Right lobe of liver (tissue), 6 donors: Measurements from ENCODE around the gene ZNF765. TPM values are rescaled to one million over a fixed set of nuclear protein-coding genes. Genes with fewer than 3 reads are reported as not detected.
"Not testable (repeated sequence)": the region's sequence is repeated elsewhere in the genome, so short reads cannot be mapped to it uniquely, and the experiment has no call there.

Experiments
- ATAC-seq, 4 donors: fragments of 200-7000 bp; cut with Tn5 transposase; one replicate each; pipeline ENCODE4 v1.9.1; 2020; ENCODE audit warnings: mild to moderate bottlenecking in 4 of 4, moderate library complexity in 4 of 4
- DNase-seq, 3 donors: peaks; one replicate each; pipeline ENCODE4 v3.0.0-alpha.2; 2020
- H3K27ac ChIP-seq, 3 donors: fragments of 200-600 bp; one replicate each; pipeline ENCODE4 v1.8.0; 2022
- H3K27me3 ChIP-seq, 2 donors: fragments of 200-600 bp; one replicate each; pipeline ENCODE4 v1.8.0; 2022
- H3K36me3 ChIP-seq, 4 donors: fragments of 200-600 bp; sonication (generic) in 1 of 4; one replicate each; pipeline versions ENCODE4 v1.5.1 to v1.8.0; 2017 to 2022; ENCODE audit warnings: control low read depth in 1 of 4
- H3K4me1 ChIP-seq, 4 donors: fragments of 200-600 bp; sonication (generic) in 1 of 4; one replicate each; pipeline versions ENCODE4 v1.5.1 to v1.8.0; 2017 to 2022; ENCODE audit warnings: control low read depth in 1 of 4
- H3K4me3 ChIP-seq, 3 donors: fragments of 200-600 bp; one replicate each; pipeline ENCODE4 v1.8.0; 2022
- H3K9me3 ChIP-seq, 4 donors: fragments of 200-600 bp; sonication (generic) in 1 of 4; one replicate each; pipeline versions ENCODE4 v1.5.1 to v1.8.0; 2017 to 2022; ENCODE audit warnings: control low read depth in 1 of 4
- CTCF ChIP-seq, 4 donors: fragments of 200-600 bp in 3 of 4; fragments of 450-650 bp in 1 of 4; IDR thresholded peaks; one replicate each; pipeline versions ENCODE4 v1.5.1 to v1.8.0; 2016 to 2022; ENCODE audit warnings: antibody characterized with exemption in 4 of 4, mild to moderate bottlenecking in 2 of 4
- POLR2A ChIP-seq: fragments of 450-650 bp; IDR thresholded peaks from one replicate; pipeline ENCODE4 v1.6.1; 2017; ENCODE audit warnings: antibody characterized with exemption, mild to moderate bottlenecking
- WGBS: methylation state at CpG from one replicate; pipeline ENCODE4 v1.1.6; 2018; ENCODE audit warnings: low coverage, low lambda C conversion rate; ENCODE audit not compliant: insufficient coverage; ENCODE audit errors: missing lambda C conversion rate; 5-methylcytosine and 5-hydroxymethylcytosine counted together
- intact Hi-C, 2 donors: fragments of 100-400 bp; cut with DNase I; formaldehyde crosslinking; loops; one replicate each; pipeline versions ENCODE4 v1.11.2 to v1.14.1; 2022
- total RNA-seq, 6 experiments: library from RNA; depleted of rRNA in 2 of 6; stranded (reverse); fragments of >200 nt in 2 of 6; fragmentation: NEBNext Ultra II Directional in 3 of 6; extraction: Animal tissue kit (Norgen Biotek cat#: 25700) in 3 of 6; gene quantifications; one replicate each; pipeline versions ENCODE4 v1.1.0 to v1.2.4, GENCODE V29; 2016 to 2023
- donor health status: DM: no; HTN: yes; CAD: no.
- donor health status: DM: no; HTN: no; CAD: no.
- donor health status: DM: no; HTN: no; CAD: no.
- donor health status: DM: no; HTN: yes; CAD: no.
- donor health status: DM: no; HTN: yes; CAD: no.

Gene ZNF765
- total RNA-seq, 6 experiments from 2014 or later: 2.2 to 7.7 (median 3.8) TPM

DNA sequence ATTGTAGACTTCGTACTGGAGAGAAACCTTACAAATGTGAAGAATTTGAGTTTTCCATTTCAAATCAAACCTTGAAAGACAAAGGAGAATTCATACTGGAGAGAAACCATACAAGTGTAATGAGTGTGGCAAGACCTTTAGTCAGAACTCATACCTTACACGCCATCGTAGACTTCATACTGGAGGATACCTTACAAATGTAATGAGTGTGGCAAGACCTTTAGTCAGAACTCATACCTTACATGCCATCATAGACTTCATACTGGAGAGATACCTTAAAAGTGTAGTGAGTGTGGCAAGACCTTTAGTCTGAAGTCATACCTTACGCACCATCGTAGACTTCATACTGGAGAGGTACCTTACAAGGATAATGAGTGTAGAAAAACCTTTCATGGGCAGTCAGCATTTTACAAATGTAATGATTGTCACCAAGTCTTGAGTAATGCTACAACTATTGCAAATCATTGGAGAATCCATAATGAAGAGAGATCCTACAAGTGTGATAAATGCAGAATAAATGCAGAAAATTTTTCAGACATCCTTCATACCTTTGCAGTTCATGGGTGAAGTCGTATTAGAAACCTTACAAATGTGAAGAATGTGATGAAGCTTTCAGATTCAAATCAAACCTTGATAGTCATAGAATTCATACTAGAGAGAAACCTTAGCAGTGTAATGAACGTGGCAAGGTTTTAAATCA, 14.7 kb downstream of the ZNF765 start:
- intact Hi-C loops: no loop called here
- Histone ChIP-seq H3K36me3 (peaks cover 0 to 21% (median 10%) of the 10 kb centered on the region in 4 donors), H3K27me3 (no peaks in the 10 kb centered on the region), H3K4me1 (no peaks in the 10 kb centered on the region), H3K27ac (no peak overlapping the region), H3K9me3 (peaks cover 0 to 49% (median 22%) of the 10 kb centered on the region in 4 donors), H3K4me3 (no peak overlapping the region)
- ATAC-seq (no peak), DNase-seq (no peak)
- TF ChIP-seq CTCF (IDR thresholded peaks at IDR 0.05) (no peak), POLR2A (no peak)
- WGBS: 82% methylated on average over 7 of the region's 7 CpGs

DNA sequence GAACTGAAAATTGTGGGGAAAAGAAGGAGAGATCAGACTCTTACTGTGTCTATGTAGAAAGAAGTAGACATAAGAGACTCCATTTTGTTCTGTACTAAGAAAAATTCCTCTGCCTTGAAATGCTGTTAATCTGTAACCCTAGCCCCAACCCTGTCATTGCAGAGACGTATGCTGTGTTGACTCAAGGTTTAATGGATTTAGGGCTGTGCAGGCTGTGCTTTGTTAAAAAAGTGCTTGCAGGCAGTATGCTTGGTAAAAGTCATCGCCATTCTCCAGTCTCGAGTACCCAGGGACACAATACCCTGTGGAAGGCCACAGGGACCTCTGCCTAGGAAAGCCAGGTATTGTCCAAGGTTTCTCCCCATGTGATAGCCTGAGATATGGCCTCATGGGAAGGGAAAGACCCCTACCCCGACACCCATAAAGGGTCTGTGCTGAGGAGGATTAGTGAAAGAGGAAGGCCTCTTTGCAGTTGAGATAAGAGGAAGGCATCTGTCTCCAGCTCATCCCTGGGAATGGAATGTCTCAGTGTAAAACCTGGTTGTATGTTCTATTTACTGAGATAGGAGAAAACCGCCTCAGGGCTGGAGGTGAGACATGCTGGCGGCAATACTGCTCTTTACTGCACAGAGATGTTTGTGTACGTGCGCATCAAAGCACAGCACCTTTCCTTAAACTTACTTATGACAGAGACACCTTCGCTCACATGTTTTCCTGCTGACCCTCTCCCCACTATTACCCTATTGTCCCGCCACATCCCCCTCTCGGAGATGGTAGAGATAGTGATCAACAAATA, 25.8 kb downstream of the ZNF765 start:
- H3K27me3 ChIP-seq, intact Hi-C loops, DNase-seq, H3K4me3 ChIP-seq, ATAC-seq, H3K27ac ChIP-seq, H3K36me3 ChIP-seq, H3K4me1 ChIP-seq: not testable (repeated sequence)
- peaks cover 0 to 16% (median 0%) of the 10 kb centered on the region in 4 donors for H3K9me3 ChIP-seq
- 54% methylated on average over 7 of the region's 11 CpGs for WGBS

DNA sequence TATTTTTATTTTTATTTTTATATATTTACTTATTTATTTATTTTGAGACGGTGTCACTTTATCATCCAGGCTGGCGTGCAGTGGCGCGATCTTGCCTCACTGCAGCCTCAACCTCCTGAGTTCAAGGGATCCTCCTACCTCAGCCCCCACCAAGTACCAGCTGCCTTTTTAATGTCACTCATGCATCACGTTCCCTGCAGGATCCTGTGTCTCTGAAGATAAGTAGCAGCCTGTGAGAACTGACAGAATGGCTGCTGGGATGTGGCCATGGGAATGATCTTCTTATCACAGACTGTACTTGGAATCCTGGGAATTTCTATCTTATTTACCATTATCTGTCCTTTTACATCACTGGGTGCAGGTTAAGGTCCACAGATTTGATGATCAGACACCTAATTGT, 27.6 kb downstream of the ZNF765 start:
- TF ChIP-seq POLR2A (no peak), CTCF (IDR thresholded peaks at IDR 0.05) (no peak)
- intact Hi-C loops: no loop called here

GRCh38 chr19:53423074-53423473, 28.1 kb downstream of the ZNF765 start:
- intact Hi-C loops, H3K36me3 ChIP-seq, H3K4me1 ChIP-seq, H3K27ac ChIP-seq, H3K4me3 ChIP-seq, DNase-seq, H3K27me3 ChIP-seq: not testable (repeated sequence)
- WGBS: 20% methylated on average over 1 of the region's 13 CpGs
- peak; percentile 48 to 70 (median 63) for ATAC-seq
- peaks cover 0 to 14% (median 0%) of the 10 kb centered on the region in 4 donors for H3K9me3 ChIP-seq

More for the DNA sequence above, 27.6 kb downstream of the ZNF765 start:
- no peaks in the 10 kb centered on the region for H3K27me3 ChIP-seq
- H3K27ac ChIP-seq: no peak overlapping the region
- DNase-seq: no peak
- H3K9me3 ChIP-seq: peaks cover 0 to 16% (median 0%) of the 10 kb centered on the region in 4 donors
- H3K4me1 ChIP-seq: no peaks in the 10 kb centered on the region
- H3K4me3 ChIP-seq: no peak overlapping the region
- no peak for ATAC-seq
- no peaks in the 10 kb centered on the region for H3K36me3 ChIP-seq
- 82% methylated on average over 5 of the region's 5 CpGs for WGBS

- H3K4me1 ChIP-seq, DNase-seq, H3K36me3 ChIP-seq, H3K27me3 ChIP-seq, intact Hi-C loops, H3K4me3 ChIP-seq, H3K27ac ChIP-seq: not testable (repeated sequence)
- 61% methylated on average over 7 of the region's 8 CpGs for WGBS
- ATAC-seq: peak; percentile 46 to 71 (median 61)
- peaks cover 0 to 11% (median 0%) of the 10 kb centered on the region in 4 donors for H3K9me3 ChIP-seq
Measured at GRCh38 chr19:53423680-53424079, 28.7 kb downstream of the ZNF765 start.
